GM19328 (cell line): ENCODE results near the gene CRYZL1.

ENCODE experiments used
- ATAC-seq: cut with Tn5 transposase; IDR thresholded peaks from one replicate; pipeline ENCODE4 v1.9.1; 2021; ENCODE audit warnings: mild to moderate bottlenecking, moderate library complexity; ENCODE audit not compliant: unreplicated experiment

Gene CRYZL1

DNA sequence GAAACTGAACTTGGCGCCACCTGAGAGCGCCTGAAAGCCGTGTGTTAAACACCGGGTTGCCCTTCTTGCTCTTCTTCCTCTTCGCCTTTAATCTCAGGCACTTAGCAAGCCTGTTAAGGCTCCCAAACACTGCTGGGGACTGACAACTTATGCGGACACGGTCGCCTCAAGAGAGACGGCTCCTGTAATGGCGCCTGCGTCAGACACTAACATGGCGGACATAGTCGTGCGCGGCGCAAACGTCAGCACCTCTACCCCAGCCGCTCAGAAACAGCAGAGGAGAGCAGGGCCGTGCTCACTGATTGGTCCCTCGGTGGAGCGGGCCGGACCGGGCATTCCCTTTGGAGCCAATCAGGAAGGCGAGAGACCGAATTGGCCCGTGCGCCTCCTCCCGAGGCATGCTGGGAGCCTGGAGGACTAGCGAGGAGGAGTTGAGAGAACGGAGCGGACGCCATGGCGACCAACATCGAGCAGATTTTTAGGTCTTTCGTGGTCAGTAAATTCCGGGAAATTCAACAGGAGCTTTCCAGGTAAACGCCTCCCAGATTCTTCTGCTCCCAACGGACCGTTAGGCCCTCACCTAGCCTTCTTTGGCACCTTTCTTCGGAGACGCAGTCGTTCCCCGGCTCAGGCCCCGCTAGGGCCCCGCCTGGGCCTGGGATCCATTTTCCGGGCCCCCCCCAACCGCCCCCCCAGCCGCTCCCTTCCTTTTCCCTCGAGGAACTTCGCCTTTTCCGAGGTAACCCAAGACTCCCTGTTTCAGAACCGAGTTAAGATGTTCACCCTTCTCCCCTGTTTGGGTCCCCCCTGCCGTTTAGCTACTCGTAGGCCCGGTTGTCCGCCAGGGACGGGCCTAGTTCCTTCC lies 98.7 kb downstream of the CRYZL1 start, which contains the start of gene SON:
TSS of gene SON (plus strand) at position 399 of the 865 bp plus-strand sequence. CDS start at position 454, 55 bp downstream.
- peak; percentile 93 for ATAC-seq

DNA sequence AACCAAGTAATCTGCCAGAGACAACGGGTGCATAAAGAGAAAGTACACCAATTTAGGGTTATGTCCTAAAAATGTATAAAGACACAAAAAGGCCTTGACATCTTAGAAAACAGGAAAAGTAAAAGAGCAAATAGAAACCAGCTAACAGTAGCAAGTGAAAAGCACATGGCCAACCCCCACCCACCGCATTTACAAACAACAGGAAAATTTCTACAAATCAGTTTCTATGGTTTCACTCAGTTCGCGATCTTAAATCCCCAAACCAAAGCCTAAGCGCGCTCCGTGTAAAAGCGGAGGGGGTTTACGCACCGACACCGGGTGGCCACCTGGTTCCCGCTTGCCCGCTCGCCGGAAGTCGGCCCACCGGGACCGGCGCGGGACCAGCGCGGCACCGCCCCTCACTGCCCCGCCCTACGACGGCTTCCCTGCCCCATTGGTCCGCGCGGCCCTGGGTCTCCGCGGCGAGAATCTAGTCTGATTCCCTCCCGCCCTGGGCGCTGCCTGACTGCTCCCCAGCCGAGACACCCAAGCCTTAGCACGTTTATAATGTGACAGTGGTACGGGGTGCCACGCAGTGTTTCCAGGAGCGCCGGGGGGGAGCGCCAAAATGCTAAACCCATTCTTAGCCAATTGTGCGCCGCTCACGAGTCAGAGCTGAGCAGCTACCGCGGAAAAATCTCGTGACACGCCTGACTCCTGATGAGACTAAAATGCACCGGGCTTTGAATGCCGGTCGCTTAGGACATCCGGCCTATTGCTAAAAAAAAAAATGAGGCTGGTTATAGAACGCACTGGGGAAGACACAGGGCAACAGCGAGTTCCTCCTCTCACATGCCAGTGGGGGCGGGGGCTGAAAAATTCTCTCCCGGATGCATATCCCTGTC lies 99.5 kb downstream of the CRYZL1 start, which contains the start of gene GART:
TSS of gene GART (minus strand) at position 362 of the 884 bp plus-strand sequence. CDS start 2,802 bp downstream, outside the sequence.
- peak; percentile 33 for ATAC-seq

DNA sequence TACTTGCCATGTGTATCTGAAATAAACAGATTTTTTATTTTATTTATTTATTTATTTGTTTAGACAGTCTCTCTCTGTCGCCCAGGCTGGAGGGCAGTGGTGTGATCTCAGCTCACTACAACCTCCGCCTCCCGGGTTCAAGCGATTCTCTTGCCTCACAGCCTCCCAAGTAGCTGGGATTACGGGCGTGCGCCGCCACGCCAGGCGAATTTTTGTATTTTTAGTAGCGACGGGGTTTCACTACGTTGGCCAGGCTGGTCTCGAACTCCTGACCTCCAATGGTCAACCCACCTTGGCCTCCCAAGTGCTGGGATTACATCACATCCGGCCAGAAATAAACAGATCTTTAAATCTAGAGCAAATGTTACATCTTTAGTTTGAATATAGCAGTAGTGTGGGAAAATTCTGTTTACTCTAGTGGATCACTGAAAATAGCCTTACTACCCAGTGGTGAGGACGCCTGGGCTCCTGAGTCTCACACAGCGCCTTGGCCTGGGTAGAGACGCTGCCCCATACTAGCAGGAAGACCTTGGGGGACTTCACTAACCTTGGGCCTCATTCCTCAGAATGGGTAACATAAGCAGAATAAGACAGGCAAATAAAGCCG lies 100.3 kb downstream of the CRYZL1 start:
- no peak for ATAC-seq

DNA sequence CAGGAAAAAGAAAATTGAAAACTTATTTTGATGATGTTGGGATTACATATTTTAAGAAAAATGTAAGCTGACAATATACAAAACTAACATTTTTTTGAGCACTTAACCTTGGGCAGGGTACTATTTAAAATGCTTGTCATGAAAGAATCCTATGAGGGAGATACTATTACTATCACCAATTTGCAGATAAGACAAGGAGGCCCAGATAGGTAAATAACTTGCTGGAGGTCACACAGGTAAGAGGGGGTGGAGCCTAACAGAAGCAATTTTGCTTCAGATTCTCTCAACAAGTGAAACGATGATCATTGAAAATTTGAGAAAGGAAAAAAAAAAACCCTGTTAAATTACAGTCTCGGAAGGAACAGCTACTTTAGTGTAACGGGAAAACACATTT lies 100.8 kb downstream of the CRYZL1 start:
- no peak for ATAC-seq

DNA sequence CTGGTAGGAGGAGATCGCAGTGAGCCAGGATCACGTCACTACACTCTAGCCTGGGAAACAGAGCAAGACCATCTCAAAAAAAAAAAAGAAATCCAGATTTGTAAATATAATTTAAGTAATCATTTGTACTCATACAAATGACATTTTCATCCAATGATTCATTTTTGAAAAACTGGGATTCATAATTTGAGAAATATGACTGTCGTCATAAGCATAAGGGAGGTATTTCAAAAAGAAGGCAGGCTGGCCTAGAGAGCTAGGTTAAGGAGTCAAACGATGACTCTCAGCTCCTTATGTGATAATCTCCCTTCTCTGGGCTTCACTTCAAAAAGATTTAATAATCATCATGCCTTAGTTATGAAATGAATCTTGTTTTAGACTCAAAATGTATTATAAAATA lies 101.9 kb downstream of the CRYZL1 start:
- ATAC-seq, result no peak
